Stimulated activated effector memory CD8-positive, alpha-beta T cell treated with anti-CD3 and anti-CD28 coated beads, Interleukin-12 subunit alpha, Interleukin-12 subunit beta, amount 100 ng/mL, for 72 hours (primary cell): ENCODE results near the gene MYO1E.

Experiments used
- ATAC-seq: fragments of 150-1000 bp; cut with Tn5 transposase; 2 replicates; pipeline ENCODE4 v1.10.0; 2021
- DNase-seq, 2 donors: peaks; one replicate each; pipeline ENCODE4 v3.0.0; 2021 to 2022; ENCODE audit warnings: low spot score in 2 of 2
- H3K27ac Mint-ChIP-seq: one replicate; pipeline ENCODE4 v1.8.0; 2022; ENCODE audit warnings: mild to moderate bottlenecking, mixed read lengths
- H3K36me3 Mint-ChIP-seq: one replicate; pipeline ENCODE4 v1.8.0; 2022; ENCODE audit warnings: mild to moderate bottlenecking, mixed read lengths
- H3K4me1 Mint-ChIP-seq: one replicate; pipeline ENCODE4 v1.8.0; 2022; ENCODE audit warnings: mixed read lengths
- H3K4me3 Mint-ChIP-seq: one replicate; pipeline ENCODE4 v1.8.0; 2022; ENCODE audit warnings: mild to moderate bottlenecking, mixed read lengths
- H3K9me3 Mint-ChIP-seq: one replicate; pipeline ENCODE4 v1.8.0; 2022; ENCODE audit warnings: mixed read lengths

MYO1E gene

GRCh38 chr15:59186501-59186900, 186.2 kb downstream of the MYO1E start:
- H3K36me3 Mint-ChIP-seq, result no peaks in the 10 kb centered on the region
- no peaks in the 10 kb centered on the region for H3K9me3 Mint-ChIP-seq
- no peaks in the 10 kb centered on the region for H3K4me1 Mint-ChIP-seq
- no peak overlapping the region for H3K27ac Mint-ChIP-seq
- DNase-seq, result no peak
- no peak overlapping the region for H3K4me3 Mint-ChIP-seq
- no peak for ATAC-seq

- ATAC-seq (no peak), DNase-seq (no peak)
- no peak overlapping the region for H3K27ac Mint-ChIP-seq
- H3K4me1 Mint-ChIP-seq, result no peaks in the 10 kb centered on the region
- H3K4me3 Mint-ChIP-seq, result no peak overlapping the region
- H3K36me3 Mint-ChIP-seq, result no peaks in the 10 kb centered on the region
- H3K9me3 Mint-ChIP-seq, result no peaks in the 10 kb centered on the region
Observed at GRCh38 chr15:59185725-59186124, 186.9 kb downstream of the MYO1E start.

GRCh38 chr15:59180945-59181600, 191.6 kb downstream of the MYO1E start:
- Mint-ChIP-seq H3K36me3 (no peaks in the 10 kb centered on the region), H3K4me1 (peaks cover 10% of the 10 kb centered on the region), H3K9me3 (no peaks in the 10 kb centered on the region), H3K27ac (no peak overlapping the region), H3K4me3 (no peak overlapping the region)
- no peak for DNase-seq
- no peak for ATAC-seq

DNA sequence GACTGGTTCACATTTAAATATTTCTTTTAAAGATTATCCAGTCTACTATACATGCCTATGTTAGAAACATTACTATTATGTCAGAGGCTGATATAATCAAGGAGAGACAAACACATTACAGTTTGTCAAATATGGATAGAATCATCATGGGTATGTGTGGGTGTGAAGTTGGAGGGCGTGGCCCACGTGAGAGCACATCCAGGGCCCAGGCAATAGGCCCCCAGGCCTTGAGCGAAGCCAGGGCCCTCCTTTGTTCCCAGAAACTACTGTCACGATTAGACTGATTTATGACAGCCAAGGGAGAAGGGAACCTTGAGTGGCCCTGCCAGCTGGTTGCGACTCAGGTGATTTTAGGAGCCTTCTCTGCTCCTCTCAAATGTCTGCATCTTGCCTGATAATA, 193.0 kb downstream of the MYO1E start:
- H3K36me3 Mint-ChIP-seq, result no peaks in the 10 kb centered on the region
- no peak overlapping the region for H3K27ac Mint-ChIP-seq
- H3K4me3 Mint-ChIP-seq, result no peak overlapping the region
- peaks cover 18% of the 10 kb centered on the region for H3K4me1 Mint-ChIP-seq
- ATAC-seq (no peak), DNase-seq (no peak)
- H3K9me3 Mint-ChIP-seq, result no peaks in the 10 kb centered on the region

GRCh38 chr15:59178151-59178695, 194.4 kb downstream of the MYO1E start:
- DNase-seq (no peak), ATAC-seq (no peak)
- Mint-ChIP-seq H3K4me1 (peaks cover 18% of the 10 kb centered on the region), H3K9me3 (no peaks in the 10 kb centered on the region), H3K36me3 (no peaks in the 10 kb centered on the region), H3K4me3 (no peak overlapping the region), H3K27ac (no peak overlapping the region)

DNA sequence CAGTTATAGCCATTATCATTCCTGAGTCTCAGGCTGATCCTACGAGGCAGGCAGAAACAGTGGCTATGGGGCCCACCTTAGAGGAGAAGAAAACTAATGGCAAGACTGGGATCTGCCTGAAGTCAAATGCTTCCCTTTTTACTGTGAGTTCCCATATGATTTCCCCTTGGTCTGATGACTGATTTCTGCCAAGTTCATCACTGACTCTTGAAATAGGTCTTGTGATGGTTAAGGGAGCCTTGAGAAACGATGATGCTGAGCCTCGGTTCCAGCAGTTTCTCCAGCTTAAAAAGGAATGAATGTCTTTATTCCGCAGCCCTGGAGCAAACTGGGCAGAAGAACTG, 195.4 kb downstream of the MYO1E start:
- Mint-ChIP-seq H3K4me1 (peaks cover 18% of the 10 kb centered on the region), H3K27ac (no peak overlapping the region), H3K9me3 (no peaks in the 10 kb centered on the region), H3K4me3 (no peak overlapping the region), H3K36me3 (no peaks in the 10 kb centered on the region)
- ATAC-seq (no peak), DNase-seq (no peak)

DNA sequence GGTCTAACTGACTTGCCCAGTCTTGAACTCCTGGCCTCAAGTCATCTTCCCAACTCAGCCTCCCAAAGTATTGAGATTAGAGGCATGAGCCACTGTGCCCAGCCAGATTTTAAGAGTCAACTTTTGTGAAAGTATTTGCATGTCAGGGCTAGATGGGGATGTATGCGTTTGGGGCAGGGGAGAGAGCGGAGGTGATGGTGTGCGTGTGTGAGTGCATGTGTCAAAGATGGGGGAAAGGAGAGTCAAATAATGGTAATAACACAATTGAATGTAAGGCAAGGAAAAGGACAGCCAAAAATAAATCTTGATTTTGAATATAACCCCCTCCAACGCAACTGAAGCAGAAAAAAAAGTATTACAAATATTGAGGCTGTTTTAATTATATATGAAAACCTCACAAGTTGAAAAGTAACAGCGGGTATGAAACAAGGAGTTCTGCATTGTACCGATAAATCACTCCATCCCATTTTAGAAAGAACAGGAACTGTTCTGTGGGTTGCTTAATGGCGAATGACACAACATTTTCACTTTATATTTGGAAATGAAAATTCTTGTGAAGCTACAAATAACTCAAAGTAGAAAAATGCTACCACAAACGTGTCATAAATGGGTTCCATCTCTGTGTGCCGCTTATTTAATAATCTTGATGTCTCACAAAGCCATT, 195.9 kb downstream of the MYO1E start:
- Mint-ChIP-seq H3K4me1 (peaks cover 18% of the 10 kb centered on the region), H3K4me3 (no peak overlapping the region), H3K9me3 (no peaks in the 10 kb centered on the region), H3K27ac (no peak overlapping the region), H3K36me3 (no peaks in the 10 kb centered on the region)
- ATAC-seq (no peak), DNase-seq (no peak)

- Mint-ChIP-seq H3K9me3 (no peaks in the 10 kb centered on the region), H3K36me3 (no peaks in the 10 kb centered on the region), H3K4me1 (peaks cover 18% of the 10 kb centered on the region), H3K27ac (no peak overlapping the region), H3K4me3 (no peak overlapping the region)
- DNase-seq (peak in 1 of 2 donors; percentile 60), ATAC-seq (peak; percentile 87)
Observed at GRCh38 chr15:59174835-59175831, 197.5 kb downstream of the MYO1E start.

- peaks cover 23% of the 10 kb centered on the region for H3K4me1 Mint-ChIP-seq
- no peaks in the 10 kb centered on the region for H3K9me3 Mint-ChIP-seq
- ATAC-seq (no peak), DNase-seq (no peak)
- H3K4me3 Mint-ChIP-seq, result no peak overlapping the region
- no peak overlapping the region for H3K27ac Mint-ChIP-seq
- H3K36me3 Mint-ChIP-seq, result no peaks in the 10 kb centered on the region
Observed at GRCh38 chr15:59174151-59174834, 198.4 kb downstream of the MYO1E start.

- no peak overlapping the region for H3K27ac Mint-ChIP-seq
- no peaks in the 10 kb centered on the region for H3K9me3 Mint-ChIP-seq
- H3K4me1 Mint-ChIP-seq, result peaks cover 25% of the 10 kb centered on the region
- H3K36me3 Mint-ChIP-seq, result no peaks in the 10 kb centered on the region
- ATAC-seq, result no peak
- H3K4me3 Mint-ChIP-seq, result no peak overlapping the region
- DNase-seq, result no peak
Observed at GRCh38 chr15:59173194-59173593, 199.5 kb downstream of the MYO1E start.

DNA sequence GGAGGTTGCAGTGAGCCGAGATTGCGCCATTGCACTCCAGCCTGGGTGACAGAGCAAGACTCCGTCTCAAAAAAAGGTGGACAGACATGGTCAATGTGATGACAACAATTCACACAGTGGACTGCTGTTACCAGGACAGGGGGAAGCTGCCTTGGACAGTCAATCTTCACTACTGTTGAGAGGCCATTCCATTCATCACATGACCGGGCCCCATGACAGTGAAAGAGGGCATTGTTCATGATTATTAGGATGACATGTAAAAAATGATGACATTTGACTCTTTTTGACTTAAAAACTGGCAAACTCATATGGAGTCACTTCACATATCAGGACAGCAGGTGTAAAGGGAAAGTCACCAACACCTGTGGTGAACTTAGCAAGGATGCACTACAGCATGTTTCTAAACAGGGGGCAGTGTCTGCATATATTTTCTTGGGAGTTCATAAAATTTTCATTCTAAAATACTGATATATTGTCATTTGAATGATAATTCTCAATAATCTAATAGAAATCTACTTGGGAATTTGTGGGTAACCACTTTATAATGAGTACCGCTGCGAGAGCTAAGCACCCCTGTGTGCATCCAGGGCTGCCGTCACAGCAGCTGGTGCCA, 200.3 kb downstream of the MYO1E start:
- no peaks in the 10 kb centered on the region for H3K9me3 Mint-ChIP-seq
- H3K4me1 Mint-ChIP-seq, result peaks cover 17% of the 10 kb centered on the region
- DNase-seq (no peak), ATAC-seq (no peak)
- H3K27ac Mint-ChIP-seq, result no peak overlapping the region
- H3K36me3 Mint-ChIP-seq, result no peaks in the 10 kb centered on the region
- H3K4me3 Mint-ChIP-seq, result no peak overlapping the region

DNA sequence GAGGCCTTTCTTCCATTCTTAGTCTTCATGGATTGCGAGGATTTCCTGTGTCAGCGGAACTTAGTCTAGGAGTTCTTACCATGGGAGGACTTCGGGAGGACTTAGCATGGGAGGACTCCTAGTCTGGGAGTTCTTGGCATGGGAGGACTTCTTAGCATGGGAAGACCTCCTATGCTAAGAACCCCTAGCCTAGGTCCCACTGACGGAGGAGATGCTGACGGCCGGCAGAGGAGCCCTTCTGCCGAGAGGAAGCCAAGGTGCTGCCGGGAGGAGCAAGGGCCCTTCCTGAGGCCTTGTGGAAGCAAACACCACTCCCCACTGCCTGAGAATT, 201.6 kb downstream of the MYO1E start:
- ATAC-seq (no peak), DNase-seq (no peak)
- no peak overlapping the region for H3K27ac Mint-ChIP-seq
- H3K36me3 Mint-ChIP-seq, result no peaks in the 10 kb centered on the region
- no peak overlapping the region for H3K4me3 Mint-ChIP-seq
- peaks cover 15% of the 10 kb centered on the region for H3K4me1 Mint-ChIP-seq
- no peaks in the 10 kb centered on the region for H3K9me3 Mint-ChIP-seq

- Mint-ChIP-seq H3K4me1 (peaks cover 14% of the 10 kb centered on the region), H3K4me3 (no peak overlapping the region), H3K27ac (no peak overlapping the region), H3K9me3 (no peaks in the 10 kb centered on the region), H3K36me3 (no peaks in the 10 kb centered on the region)
- no peak for ATAC-seq
- DNase-seq, result no peak
Observed at GRCh38 chr15:59170295-59171066, 202.2 kb downstream of the MYO1E start.

GRCh38 chr15:59169251-59169708, 203.4 kb downstream of the MYO1E start:
- peak; percentile 72 for ATAC-seq
- no peak for DNase-seq
- H3K4me1 Mint-ChIP-seq, result peaks cover 8% of the 10 kb centered on the region
- H3K9me3 Mint-ChIP-seq, result no peaks in the 10 kb centered on the region
- peak overlapping the region; percentile 72 for H3K27ac Mint-ChIP-seq
- no peaks in the 10 kb centered on the region for H3K36me3 Mint-ChIP-seq
- no peak overlapping the region for H3K4me3 Mint-ChIP-seq
